GM12875 (cell line): ENCODE data around the gene AKR1C3.
"Not testable (repeated sequence)": the region's sequence is repeated elsewhere in the genome, so short reads cannot be mapped to it uniquely, and the experiment has no call there.

ENCODE experiments used
- H3K4me3 ChIP-seq: one replicate; pipeline ENCODE4 v1.5.1; 2011; ENCODE audit warnings: low read depth, low read length, control low read depth
- CTCF ChIP-seq: IDR thresholded peaks from 2 replicates; pipeline ENCODE4 v1.5.1; 2011; ENCODE audit warnings: low read depth, mild to moderate bottlenecking, control low read depth, inconsistent platforms, low read length, moderate library complexity, borderline replicate concordance; ENCODE audit not compliant: insufficient read depth

AKR1C3 gene

GRCh38 chr10:5106553-5106952 lies 12.3 kb downstream of the AKR1C3 start:
- TF ChIP-seq CTCF = no peak

DNA sequence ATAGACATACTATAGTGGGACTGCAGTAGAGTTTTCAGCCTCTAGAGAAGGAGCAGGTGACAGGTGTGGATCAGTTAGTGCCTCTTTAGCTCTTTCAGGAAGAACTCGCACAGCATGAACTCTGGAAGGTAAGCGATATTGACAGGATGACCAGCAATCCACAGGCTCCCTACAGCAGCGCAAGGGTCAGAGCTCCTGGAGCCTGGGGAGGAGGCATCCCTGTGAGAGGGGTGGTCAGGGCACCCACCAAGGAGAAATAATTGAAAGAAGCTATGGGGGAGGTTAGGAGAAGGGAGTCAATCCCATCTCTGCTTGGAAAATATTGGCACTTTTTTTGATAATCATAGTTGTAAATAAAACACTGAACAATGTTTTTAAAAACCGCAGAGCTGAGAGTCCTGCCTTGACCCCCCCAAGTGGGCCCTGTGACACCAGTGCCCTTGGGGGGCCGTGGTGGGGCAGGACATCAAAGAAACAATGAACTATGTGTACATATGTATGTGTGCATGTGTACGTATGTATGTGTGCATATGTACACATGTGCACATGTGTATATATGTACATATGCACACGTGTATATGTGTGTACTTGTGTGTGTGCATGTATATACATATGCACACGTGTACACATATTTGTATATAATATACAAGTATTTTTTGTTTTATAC lies 13.8 kb downstream of the AKR1C3 start:
- TF ChIP-seq CTCF = no peak

More at GRCh38 chr10:5106553-5106952, 12.3 kb downstream of the AKR1C3 start:
- no peak overlapping the region for H3K4me3 ChIP-seq

DNA sequence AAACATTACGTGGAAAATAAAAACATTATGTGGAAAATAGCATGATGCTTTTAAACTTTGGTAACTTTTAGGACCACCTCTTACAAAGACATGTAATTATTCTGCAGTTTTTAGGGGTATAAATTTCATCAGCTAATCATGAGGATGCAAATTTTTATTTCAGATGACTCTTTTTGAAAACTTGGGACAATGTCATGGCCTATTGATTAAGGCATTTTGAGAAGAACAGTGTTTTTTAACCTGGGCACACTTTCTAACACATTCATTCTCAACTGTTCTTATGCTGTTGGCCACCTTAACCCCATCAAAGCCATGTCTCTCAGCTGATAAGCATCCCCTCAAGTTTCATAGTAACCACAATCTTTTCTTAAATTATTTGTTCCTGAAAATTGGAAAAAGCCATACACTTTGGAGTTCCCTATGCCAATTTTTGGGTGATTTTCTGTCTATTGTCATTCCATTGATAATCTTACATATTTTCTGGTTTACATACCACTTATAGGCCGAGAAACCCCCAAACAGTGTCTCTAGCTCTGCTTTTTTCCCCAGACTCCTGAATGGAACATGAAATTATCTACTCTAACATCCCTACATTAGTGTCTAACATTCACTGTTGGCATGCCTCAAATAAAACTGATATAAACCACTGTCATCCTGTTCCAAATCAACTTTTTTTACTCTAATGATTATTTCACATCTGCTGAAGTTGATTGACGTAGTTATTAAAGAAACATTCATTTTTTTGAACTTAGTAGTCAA lies 14.6 kb downstream of the AKR1C3 start:
- H3K4me3 ChIP-seq = no peak overlapping the region
- TF ChIP-seq CTCF = no peak

More for the DNA sequence above, 13.8 kb downstream of the AKR1C3 start:
- H3K4me3 ChIP-seq = no peak overlapping the region

- not testable (repeated sequence) for H3K4me3 ChIP-seq
Measured at GRCh38 chr10:5109861-5110260, 15.6 kb downstream of the AKR1C3 start.

GRCh38 chr10:5116621-5117020 lies 22.4 kb downstream of the AKR1C3 start:
- no peak for TF ChIP-seq CTCF
- no peak overlapping the region for H3K4me3 ChIP-seq

- H3K4me3 ChIP-seq = no peak overlapping the region
- TF ChIP-seq CTCF = no peak
Measured at GRCh38 chr10:5117026-5117425, 22.8 kb downstream of the AKR1C3 start.

DNA sequence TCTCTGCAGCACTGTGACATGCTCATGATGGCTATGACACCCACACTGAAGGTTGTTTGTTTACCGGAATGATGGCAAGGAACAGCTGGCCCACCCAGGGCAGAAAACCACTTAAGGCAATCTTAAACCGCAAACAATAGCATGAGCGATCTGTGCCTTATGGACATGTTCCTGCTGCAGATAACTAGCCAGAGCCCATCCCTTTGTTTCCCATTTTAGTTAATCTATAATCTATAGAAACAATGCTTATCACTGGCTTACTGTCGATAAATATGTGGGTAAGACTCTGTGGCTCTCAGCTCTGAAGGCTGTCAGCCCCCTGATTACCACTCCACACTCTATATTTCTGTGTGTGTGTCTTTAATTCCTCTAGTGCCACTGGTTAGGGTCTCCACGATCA lies 25.8 kb downstream of the AKR1C3 start:
- H3K4me3 ChIP-seq = not testable (repeated sequence)

- H3K4me3 ChIP-seq = no peak overlapping the region
- no peak for TF ChIP-seq CTCF
Measured at GRCh38 chr10:5123886-5124285, 29.7 kb downstream of the AKR1C3 start.
